HG02623 (cell line): Measurements from ENCODE around the gene ETS2.
A peak's percentile ranks its signal among the peaks of the same experiment; 100 is the strongest.

ENCODE experiments used
- ATAC-seq: cut with Tn5 transposase; IDR thresholded peaks from one replicate; pipeline ENCODE4 v1.9.1; 2021; ENCODE audit warnings: moderate library complexity; ENCODE audit not compliant: unreplicated experiment

The ETS2 gene

DNA sequence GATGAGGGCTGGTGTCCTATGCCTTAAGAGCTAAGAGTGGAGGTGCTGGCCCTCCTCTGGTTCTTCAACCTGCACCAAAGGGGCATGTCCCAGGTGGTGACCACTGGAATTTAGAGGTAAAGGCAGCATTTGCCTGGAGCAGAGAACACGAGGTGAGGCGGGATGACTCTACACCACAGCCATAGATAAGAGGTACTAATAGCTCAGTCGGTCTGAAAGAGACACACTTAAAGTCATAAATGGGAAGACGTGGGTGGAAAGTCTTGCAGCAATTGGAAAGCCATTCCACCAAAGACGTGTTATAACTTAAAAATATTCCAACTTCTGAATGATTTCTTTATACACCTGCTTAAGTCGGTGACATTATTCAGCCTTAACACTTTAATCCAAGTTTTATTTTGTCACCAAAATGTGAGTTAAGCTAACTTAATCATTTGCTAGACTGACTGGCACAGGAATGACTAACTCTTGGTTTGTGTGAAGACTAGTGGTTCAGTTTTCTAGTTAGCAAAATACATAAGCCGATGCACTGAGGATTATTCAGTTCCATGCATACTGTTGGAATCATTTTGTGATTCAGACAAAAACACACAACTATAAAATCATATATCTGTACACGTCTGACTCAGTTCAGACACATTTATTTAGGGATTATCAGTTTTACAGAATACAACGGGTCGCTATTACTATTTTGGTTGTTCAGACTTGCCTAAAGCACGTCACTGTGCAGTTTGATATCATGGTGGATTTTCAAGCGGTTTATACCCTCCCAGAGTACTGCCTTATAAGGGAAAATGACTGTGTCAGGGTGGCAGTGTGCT lies 4.6 kb upstream of the ETS2 start:
- ATAC-seq, result no peak

DNA sequence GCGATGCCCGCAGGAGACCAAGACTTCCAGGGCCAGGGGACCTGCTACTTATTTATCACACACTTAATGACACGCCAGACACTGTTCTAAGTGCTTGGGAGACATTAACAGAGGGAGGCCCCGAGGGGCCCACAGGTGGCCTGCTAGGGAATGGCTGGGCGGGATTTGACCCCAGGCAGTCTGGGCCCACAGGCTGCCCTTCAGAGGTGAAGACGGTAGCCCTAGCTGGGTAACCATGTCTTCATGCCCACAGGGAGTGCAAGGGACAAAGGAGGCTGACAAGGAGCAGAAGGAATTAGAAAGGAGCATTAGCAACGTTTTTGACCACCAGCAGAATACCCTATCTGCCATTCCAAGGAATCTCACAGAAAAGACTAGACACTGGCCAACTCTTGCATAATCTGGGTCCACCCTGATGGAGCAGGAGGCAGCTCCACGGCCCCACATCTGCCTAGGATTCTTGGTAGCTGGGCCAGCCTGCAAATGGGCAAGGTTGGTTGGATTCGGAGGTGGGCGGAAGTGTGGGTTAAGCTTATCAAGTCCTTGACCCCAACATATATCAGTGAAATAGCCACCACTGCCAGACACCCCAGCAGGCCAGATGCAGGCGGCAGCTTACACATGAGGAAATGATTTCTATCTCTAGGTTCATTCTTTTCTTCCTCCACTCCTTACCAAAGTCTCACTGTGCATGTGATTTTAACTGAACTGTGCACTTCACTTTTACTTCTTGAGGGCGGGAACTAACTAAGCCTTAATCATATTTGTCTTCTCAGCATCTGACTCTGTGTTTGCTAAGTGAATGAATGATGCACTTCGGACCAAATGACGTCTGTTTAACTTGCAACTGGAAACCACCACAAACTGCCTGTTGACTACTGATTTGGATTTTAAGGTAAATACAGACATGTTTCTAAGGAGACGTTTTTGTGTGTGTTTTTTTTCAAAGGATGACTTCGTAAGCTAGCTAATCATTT lies 3.4 kb upstream of the ETS2 start:
- ATAC-seq, result no peak

DNA sequence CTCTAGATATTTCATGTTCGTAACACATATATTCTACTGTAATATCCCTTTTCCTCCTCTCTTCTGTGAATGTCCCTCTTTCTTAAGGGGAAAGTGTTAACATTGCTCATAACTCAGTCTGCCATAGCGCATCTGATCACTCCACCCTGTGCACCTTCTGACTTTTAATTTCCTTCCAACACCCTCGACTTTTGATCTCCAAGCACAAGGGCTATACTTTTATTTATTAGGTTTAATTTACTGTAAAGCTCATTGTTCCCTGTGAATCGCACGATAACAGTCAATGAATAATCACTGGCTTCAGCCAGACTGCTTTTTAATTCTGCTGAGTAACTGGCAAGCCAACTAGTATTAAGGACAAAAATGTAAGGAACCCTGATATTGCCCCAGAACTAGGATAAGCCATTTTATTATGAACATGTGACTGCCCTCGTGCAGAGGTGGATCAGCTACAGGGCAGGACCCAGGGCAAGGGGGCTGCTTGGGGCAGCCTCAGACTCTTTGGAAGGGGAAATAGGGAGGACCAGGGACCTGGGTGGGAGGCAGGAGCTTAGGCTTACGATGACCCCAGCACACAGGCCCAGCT lies 2.6 kb upstream of the ETS2 start:
- no peak for ATAC-seq

DNA sequence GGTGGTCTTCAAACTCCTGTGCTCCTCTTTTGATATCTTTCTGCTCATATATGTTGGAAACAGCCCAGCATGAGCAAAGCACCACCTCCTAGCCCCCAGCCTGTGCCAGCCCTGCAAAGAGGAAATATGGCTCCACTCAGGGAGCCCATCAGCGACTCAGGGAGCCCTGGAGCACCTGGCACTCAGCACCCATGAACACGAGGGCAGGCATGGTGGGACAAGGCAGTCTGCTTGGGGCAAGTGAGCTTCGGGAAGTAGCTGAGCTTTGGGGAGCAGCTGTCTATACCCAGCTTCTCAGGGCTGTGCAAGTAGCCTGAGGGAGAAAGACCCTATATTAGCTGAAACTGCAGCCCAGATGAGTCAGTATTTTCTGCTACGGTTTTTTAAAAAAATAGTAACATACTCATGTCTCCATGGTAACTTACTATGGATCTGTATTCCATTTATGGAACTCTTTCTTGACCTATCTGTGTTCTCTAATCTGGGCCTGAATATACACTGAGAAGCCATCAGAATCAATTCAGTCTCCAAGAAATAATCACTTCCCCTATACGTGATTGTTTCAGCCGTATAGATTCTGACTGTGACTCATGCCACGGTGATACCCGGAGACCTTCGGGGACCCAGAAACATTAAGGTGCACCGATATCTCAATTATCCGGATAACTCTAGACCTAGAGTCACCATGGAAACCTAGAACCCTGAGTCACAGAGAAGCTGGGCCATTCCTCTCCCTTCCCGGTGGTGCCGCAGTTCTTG lies 1.5 kb upstream of the ETS2 start:
- no peak for ATAC-seq

DNA sequence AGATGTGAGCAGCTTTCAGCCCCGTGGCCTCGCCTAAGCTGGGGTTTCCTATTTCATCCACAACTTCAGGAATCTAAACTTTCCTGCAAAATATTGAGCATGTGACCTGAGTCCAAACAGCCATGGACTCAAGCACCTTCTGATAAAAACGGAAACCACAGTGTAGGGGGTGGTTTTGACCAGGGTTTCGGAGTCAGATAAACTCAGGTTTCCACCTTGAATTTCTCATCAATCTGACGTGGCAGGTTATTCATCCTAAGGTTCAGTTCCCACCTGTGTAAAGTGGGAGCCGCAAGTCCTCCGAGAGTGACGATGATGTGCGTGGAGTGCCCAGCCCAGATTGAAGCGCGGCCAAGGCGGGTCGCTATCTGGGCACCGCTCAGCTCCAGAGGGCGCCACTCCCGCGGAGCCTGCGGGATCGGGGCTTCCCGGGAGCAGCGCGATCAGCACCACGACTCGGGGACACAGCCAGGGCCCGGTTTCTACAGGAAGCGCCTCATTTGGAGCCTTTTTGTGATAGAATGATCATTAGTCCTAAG lies 871 bp upstream of the ETS2 start:
- no peak for ATAC-seq

DNA sequence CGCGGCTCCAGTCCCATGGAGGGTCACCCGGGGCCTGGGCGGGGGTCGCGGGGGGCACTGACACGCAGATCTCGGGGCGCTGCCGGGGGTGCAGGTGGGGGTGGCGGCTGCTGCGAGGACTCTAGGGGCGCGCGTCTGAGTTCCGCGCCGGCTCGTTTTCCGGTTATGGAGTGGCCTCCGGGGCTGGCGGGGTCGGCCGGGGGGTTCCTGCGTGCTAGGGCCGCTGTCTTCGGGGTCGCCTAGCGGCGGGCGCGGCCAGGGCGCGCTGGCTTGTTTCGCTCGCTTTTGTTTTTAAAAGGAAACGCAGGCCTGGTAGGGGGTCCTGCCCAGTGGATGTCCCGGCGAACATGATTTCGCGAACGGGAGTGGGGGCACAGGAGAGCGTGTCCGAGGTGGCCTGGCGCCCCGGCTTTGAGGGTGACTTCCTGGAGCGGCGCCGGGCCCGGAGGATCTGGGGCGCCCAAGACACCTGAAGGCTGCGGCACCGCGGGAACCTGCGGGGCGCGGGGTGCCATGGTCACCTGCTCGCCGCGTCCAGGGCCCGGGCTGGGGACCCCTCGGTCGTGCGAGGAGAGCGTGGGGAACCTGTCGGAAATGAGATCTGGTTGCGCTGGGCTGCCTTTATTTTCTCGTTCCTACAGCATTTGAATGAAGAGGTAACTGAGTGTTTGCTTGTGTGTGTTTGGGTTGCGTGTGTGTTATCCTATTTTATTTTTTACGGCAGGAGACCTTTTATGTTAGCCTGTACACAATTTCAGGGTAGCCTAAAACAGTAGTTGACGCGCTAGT lies 618 bp downstream of the ETS2 start:
- ATAC-seq, result peak; percentile 12

DNA sequence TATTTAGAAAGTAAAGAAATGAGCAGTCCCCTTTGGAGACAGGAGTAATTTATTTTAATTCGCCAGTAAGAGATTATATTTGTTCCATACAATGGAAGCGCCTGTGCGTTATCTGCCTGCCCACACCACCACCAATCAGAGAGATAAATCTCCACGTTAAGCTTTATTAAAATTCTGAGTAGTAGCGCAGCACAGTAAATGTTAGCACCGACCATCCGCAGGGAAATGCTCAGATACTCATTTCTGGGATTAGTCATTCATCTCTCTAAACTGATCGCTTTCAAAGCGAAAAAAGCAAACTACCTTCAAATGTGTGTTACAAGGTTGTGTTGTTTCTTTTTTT lies 1.2 kb downstream of the ETS2 start:
- ATAC-seq, result no peak

DNA sequence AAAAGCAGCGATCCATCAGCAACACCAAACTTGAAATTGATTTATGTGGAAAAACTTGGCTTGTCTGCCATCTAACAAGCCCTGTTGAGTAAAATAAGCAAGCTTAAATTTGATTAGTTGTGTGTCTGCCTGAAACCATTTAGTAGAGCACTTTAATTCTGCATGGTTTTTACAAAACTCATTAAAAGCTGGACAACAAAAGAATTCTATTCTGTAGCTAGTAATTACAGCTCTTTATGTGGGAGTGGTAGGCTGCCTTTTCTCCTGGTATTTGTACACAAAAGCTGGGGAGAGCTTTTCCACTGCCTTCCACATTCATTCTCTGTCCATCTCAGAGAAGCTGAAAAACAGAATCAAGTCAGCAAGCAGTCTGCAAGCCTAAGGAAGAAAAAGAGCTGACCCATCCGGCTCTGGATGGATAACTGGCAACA lies 1.7 kb downstream of the ETS2 start:
- no peak for ATAC-seq

DNA sequence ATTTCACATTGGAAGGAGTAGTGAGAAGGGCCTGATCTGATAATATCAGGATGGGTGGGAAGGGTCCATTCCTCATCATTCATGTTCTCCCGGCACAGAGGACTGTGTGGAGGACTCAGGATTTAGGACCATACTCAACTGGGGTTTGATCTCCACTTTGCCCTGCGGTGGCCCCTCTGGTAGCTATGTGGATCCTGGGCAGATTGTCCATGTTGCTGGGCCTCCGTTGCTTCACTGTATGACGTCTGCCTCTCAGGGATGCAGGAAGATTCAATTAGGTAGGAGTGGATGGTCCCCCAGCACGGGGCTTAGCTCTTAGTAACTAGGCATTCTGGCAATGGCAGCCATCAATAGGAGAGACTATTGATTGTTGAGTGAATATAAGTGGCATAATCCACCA lies 2.3 kb downstream of the ETS2 start:
- ATAC-seq, result no peak

DNA sequence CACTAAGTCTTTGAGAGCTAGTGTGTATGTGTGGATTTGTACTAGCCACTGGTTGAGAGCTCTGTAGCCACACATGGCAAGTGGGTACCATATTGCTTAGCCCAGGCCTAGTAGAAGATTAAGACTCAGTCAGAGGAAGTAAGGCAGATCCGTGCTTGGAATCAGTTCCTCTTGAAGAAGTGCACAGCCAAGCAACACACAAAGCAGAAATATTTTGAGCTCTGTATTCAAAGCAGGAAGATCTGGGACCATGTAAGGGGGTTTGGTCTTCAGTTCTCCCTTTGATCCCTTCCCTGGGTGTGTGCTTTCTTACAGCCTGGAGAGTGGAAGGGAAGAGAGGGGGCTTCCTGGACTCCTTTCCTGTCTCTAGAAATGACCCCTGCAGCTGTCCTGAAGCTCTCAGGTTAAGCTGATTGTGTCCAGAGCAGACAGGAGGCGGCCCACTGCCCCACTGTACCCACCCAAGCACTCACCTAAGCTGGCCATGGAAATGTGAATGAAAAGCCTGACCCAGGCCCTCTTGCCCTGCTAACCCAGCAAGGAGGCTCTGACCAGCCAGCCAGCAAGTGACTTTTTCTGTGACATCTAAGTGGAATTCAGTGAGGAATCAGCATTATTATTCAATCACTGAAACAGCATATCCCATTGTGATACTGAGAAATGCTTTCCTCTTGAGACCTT lies 3.6 kb downstream of the ETS2 start:
- ATAC-seq, result no peak

DNA sequence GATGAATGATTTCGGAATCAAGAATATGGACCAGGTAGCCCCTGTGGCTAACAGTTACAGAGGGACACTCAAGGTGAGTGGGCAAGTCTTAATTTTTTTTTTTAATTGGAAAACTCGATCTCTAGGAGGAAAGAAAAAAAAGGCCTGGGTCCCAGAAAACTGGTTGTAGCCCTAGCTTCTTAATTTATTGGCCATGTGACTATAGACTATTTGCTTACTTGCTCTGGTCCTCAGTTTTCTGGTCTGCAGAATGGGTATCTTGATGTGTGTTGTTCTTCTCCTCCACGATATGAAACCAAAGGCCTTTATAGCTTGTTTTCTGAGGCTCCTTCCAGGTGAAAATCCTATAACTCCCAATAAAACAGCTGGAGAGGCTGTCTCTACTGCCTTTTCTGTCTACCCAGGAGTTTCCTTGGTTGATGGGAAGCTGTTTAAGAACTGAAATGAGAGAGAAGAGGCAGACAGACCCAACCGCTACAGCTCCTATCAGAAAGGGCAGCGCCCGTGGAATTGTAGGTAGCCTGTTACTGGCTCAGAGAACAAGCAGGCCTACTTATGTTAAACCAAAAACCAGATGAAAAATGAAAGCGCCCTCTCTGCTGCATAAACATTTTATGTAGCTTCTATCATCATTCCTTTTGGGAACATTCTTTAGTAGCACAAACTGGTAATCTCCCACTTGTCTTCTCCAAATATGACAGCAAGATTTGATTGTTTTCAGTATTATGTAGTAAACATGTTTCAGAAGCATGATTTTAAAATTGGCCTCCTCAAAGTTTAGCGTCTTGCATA lies 4.5 kb downstream of the ETS2 start:
- no peak for ATAC-seq

DNA sequence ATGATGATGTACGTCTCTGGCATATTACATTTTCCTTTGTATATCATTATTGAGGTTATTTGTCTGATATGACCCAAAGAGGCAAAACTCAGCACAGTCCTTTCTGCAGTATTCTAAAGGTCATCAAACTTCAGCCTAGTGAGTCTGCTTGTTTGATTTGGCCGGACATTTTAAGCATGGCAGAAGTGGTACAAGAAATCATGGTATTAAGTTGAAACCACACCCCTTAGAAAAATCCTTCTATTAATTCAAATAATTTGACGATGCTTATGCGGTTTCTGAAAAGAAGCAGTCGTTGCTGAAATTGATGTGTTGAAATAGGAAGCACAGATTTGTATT lies 5.1 kb downstream of the ETS2 start:
- ATAC-seq, result no peak

DNA sequence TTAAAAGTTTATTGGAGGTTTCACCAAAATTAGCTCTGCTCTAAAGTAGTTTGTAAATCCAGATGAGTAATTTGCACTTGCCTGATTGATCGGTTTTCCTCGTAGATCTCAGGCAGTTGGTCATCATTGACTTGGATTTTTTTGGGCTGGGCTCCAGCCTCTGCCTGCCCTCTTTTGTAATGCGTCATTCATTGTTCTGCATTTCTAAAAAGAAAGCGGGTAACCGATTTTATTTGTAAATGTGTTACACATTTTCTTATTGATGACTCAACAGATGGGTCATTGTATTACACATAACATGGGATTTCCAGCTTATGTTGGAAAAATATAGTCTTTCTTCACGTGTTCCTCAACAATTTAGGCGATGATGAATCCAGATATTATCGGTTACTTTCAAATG lies 5.5 kb downstream of the ETS2 start:
- no peak for ATAC-seq

DNA sequence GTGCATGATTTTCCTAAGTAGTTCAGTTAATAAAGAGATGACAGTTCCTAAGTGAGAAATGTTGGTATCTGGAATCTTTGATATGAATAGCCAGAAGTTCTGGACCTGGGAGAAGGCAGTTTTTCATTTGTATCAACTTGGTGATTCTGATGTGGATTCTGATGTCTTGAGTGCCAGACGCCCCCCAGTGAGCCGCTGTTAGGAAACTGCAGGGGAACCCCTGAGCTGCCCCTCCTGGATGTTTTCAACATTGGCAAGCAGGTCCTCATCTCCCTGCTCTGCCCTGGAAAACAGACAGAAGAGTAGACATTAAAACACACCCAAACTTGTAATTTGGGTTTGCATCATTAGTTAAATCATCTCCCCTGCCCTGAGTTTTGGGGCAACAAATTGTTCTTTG lies 7.4 kb downstream of the ETS2 start:
- ATAC-seq, result no peak

DNA sequence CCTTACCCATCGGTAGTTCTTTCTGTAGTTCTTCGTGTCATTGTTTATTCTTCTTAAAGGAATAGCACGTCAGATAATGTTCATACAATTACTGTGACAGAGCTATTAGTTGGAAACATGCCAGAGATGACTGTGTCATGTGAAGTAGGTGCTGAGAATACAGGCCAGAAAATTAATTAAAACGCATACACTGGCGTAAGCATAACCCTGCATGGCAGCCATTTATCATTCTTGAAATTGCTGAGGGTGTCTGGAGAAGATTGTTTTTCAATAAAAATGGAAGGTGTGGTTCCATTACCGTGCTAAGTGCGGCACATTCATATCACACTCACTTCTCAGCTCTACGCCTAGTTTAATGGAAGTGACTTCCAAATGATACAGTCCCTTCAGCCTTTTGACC lies 7.8 kb downstream of the ETS2 start:
- ATAC-seq, result no peak

DNA sequence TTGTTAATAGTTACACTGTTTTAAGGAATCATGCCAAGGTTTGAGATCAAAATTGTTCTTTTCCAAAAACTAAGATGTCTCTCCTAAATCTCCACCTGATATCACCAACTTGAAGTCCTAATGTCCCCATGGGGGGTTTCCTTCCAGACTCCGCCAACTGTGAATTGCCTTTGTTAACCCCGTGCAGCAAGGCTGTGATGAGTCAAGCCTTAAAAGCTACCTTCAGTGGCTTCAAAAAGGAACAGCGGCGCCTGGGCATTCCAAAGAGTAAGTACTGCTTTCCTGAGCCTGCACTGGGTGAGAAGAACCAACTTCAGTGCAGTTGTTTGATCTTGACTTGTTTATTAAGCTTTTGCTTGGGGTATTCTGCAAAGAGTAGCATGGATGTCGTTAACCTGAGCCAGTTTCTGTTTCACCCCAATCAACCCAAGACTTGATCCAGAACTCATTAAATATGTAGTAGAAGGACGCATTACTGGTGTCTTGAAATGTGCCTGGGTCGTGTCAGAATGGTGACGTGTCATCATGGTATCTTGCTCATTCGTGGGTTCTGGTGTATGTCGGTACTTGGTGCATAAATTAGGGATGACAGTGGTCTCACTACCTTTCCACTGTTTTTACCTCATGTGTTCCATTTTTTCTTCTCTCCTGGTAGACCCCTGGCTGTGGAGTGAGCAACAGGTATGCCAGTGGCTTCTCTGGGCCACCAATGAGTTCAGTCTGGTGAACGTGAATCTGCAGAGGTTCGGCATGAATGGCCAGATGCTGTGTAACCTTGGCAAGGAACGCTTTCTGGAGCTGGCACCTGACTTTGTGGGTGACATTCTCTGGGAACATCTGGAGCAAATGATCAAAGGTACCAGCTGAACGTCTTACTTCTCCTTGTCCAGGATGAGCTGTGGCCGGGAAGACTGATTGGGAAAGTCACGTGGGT lies 8.7 kb downstream of the ETS2 start:
- ATAC-seq, result no peak

DNA sequence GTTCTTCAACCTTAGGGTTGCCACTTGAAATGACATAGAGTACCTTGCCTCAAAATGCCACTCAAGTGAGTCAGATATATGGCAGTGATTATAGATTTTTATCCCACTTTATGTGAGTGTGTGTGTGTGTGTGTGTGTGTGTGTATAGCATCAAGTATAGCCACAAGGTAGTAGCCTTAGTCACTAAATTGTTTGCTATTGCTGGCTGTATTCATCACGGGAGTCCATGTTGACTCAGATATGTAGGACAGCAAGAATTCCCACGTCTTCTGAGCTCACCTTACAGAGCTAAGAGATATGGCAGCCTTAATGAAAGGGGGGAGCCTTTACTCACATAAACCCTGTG lies 9.3 kb downstream of the ETS2 start:
- ATAC-seq, result no peak
